Stimulated activated naive CD8-positive, alpha-beta T cell treated with anti-CD3 and anti-CD28 coated beads, Interleukin-15, amount 100 ng/mL, for 72 hours (primary cell): ENCODE measurements around the gene HMMR.
"Not testable (repeated sequence)": the region's sequence is repeated elsewhere in the genome, so short reads cannot be mapped to it uniquely, and the experiment has no call there.

Experiments
- ATAC-seq: fragments of 150-1000 bp; cut with Tn5 transposase; 2 replicates; pipeline ENCODE4 v1.10.0; 2021; ENCODE audit warnings: mild to moderate bottlenecking, moderate library complexity
- DNase-seq, 2 donors: peaks; one replicate each; pipeline ENCODE4 v3.0.0; 2021 to 2022
- H3K27ac Mint-ChIP-seq, 2 donors: one replicate each; pipeline ENCODE4 v1.8.0; 2022; ENCODE audit warnings: mild to moderate bottlenecking in 2 of 2, mixed read lengths in 2 of 2, moderate library complexity in 2 of 2
- H3K27me3 Mint-ChIP-seq: one replicate; pipeline ENCODE4 v1.8.0; 2022; ENCODE audit warnings: mixed read lengths
- H3K4me1 Mint-ChIP-seq: one replicate; pipeline ENCODE4 v1.8.0; 2022; ENCODE audit warnings: mild to moderate bottlenecking, mixed read lengths
- H3K4me3 Mint-ChIP-seq, 2 donors: one replicate each; pipeline ENCODE4 v1.8.0; 2022; ENCODE audit warnings: mild to moderate bottlenecking in 2 of 2, mixed read lengths in 2 of 2, moderate library complexity in 1 of 2
- H3K9me3 Mint-ChIP-seq, 2 donors: one replicate each; pipeline ENCODE4 v1.8.0; 2022; ENCODE audit warnings: mixed read lengths in 2 of 2

The HMMR gene

DNA sequence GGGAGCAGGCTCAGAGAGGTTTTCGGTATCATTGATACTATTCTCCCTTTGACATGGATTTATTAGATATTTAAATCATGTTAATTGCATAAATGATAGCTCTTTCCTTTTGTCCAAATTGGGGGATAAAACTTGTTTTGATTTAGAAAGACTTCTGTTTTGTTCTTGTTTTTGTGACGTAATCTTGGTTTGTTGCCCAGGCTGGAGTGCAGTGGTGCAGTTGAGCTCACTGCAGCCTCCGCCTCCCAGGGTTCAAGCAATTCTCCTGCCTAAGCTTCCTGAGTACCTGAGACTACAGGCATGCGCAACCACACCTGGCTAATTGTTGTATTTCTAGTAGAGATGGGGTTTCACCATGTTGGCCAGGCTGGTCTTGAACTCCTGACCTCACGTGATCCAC is 52.1 kb downstream of the HMMR start:
- Mint-ChIP-seq H3K27me3 (no peaks in the 10 kb centered on the region), H3K9me3 (no peaks in the 10 kb centered on the region), H3K4me3 (peak overlapping the region in 1 of 2 donors; percentile 9), H3K27ac (no peak overlapping the region), H3K4me1 (peaks cover 34% of the 10 kb centered on the region)
- no peak for DNase-seq
- ATAC-seq, result no peak

DNA sequence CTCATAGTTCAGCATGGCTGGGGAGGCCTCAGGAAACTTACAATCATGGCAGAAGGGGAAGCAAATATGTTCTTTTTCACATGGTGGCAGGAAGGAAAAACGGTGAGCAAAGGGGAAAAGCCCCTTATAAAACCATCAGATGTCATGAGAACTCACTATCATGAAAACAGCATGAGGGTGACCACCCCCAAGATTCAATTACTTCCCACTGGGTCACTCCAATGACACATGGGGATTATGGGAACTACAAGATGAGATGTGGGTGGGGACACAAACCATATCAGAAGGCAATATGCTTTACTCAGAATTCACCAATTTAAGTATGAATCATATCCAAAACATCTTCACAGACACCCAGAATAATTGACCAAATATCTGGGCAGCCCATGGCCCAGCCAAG is 64.7 kb downstream of the HMMR start:
- ATAC-seq (no peak), DNase-seq (no peak)
- Mint-ChIP-seq H3K27me3 (no peaks in the 10 kb centered on the region), H3K4me1 (peaks cover 6% of the 10 kb centered on the region), H3K9me3 (peaks cover 0 to 6% of the 10 kb centered on the region in 2 donors), H3K4me3 (no peak overlapping the region), H3K27ac (peak overlapping the region in 1 of 2 donors; percentile 70)

DNA sequence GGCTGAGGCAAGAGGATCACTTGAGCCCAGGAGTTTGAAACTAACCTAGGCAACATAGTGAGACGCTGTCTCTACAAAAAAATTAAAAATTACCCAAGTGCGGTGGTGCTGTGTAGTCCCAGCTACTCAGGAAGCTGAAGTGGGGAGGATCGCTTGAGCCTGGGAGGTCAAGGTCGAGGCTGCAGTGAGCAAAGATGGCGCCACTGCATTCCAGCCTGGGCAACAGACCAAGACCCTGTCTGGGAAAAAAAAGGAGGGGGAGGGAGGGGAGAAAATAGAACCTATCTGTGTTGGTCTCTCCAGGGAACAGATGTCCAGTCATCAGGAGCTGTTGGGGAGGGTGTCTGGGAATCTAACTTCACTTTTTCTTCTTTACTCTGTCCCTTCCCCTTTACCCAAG is 69.3 kb downstream of the HMMR start:
- Mint-ChIP-seq H3K4me3 (no peak overlapping the region), H3K9me3 (peaks cover 0 to 4% of the 10 kb centered on the region in 2 donors), H3K27me3 (peaks cover 8% of the 10 kb centered on the region), H3K4me1 (no peaks in the 10 kb centered on the region), H3K27ac (no peak overlapping the region)
- DNase-seq, result no peak
- ATAC-seq, result no peak

DNA sequence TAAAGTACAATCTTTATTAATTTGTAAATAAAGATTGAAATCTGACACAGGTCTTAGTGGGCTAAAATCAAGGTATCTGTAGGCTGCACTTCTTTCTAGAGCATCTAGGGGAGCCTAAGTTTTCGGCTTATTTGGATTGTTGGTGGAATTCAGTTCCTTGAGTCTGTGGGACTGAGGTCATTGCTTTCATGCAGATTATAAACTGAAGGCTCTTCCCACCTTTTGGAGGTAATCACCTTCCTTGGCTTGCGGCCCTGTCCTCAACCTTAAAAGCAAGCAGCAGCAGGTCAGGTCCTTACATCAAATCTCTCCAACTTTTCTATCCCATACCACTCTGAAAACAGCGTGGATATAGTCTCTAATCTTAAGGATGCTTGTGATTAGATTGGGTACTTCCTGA is 70.8 kb downstream of the HMMR start:
- no peak for DNase-seq
- H3K4me3 Mint-ChIP-seq, result no peak overlapping the region
- no peak for ATAC-seq
- no peaks in the 10 kb centered on the region for H3K9me3 Mint-ChIP-seq
- no peaks in the 10 kb centered on the region for H3K4me1 Mint-ChIP-seq
- H3K27me3 Mint-ChIP-seq, result peaks cover 8% of the 10 kb centered on the region
- H3K27ac Mint-ChIP-seq, result no peak overlapping the region

DNA sequence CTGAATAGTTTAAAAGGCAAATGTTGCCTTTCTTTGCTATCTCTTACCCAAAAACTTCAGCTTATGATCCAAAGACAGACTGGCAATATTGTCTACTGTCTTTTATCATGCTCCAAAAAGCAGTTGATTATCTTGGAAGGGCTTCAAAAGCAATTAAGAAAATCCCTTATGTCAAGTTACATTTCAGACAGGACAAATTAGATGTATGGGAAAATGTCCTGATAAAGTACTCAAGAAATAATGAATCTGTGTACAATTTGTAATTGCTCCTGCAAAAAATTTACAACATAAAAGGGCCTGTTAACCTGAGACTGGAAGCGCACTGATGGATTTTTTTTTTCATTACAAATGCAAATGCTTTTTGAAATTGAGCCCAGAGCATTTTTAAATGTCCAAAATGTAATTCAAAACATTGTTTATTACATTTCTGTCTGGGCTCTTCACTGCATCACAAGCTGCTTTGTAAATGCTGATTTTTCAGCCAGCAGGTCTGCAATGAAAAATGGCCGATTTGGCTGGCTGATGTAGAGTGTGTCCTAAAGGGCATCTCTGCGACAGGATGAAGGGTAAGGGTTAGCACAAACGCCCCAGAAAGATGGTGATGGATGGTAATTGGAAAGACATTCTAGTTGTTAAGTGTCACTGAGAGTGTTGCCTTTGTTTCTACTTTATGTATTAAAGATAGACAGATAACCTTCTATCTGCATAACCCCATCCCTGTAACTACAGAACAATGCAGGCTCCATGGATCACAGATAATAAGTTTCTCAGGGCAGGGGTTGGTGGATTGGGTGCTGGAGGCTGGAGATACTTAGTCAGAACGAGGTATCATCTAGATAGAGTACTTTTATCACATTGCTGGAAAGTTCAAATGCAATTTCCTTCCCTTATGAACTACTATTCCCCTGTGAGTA is 72.0 kb downstream of the HMMR start:
- Mint-ChIP-seq H3K9me3 (no peaks in the 10 kb centered on the region), H3K27ac (no peak overlapping the region), H3K27me3 (peaks cover 9% of the 10 kb centered on the region), H3K4me3 (no peak overlapping the region), H3K4me1 (no peaks in the 10 kb centered on the region)
- no peak for DNase-seq
- no peak for ATAC-seq

DNA sequence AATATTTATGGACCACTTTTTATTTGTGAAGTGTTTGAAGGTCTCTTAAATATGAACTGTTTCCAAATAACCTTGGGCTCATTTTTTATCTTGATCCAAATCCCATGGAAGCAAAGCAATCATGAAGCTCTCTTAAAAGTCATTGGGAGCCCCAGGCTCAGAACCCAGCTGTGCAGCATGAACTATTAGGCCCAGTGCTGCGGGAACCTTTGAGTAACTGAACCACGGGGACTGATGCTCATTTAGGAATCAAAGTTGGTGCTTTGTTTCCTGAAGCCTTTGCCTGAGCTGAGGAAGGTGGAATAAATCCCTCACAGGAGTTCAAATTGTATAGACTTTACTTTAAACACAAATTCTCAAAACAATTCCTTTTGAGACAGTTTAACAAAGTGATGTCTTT is 72.8 kb downstream of the HMMR start:
- Mint-ChIP-seq H3K4me3 (no peak overlapping the region), H3K4me1 (no peaks in the 10 kb centered on the region), H3K9me3 (no peaks in the 10 kb centered on the region), H3K27ac (no peak overlapping the region), H3K27me3 (peaks cover 16% of the 10 kb centered on the region)
- ATAC-seq (no peak), DNase-seq (no peak)

DNA sequence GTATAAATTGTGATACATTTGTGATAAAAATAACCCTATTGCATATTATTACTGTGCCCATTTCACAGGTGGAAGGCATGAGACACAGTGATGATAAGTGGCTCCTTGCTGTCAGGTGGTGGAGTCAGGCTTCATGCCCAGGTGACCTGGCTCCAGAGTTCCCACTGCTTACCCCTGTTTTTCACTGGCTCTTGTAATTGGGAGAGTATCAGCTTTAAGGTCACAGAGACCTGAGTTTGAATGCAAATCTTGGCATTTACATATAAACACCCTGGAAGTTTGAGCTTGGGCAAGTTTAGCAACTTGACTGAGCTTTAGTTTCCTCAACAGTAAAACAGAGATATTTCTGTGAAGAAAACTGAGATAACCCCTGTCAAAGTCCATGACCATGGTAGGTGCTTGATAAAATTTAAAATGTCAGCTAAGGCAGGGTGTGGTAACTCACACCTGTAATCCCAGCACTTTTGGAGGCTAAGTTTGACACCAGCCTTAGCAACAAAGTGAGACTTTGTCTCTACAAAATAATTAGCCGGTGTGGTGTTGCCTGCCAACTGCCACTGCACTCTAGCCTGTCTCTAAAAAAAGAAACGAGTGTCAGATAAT is 74.2 kb downstream of the HMMR start:
- Mint-ChIP-seq H3K9me3 (no peaks in the 10 kb centered on the region), H3K4me1 (no peaks in the 10 kb centered on the region), H3K4me3 (no peak overlapping the region), H3K27me3 (peaks cover 16% of the 10 kb centered on the region), H3K27ac (no peak overlapping the region)
- ATAC-seq (no peak), DNase-seq (no peak)

DNA sequence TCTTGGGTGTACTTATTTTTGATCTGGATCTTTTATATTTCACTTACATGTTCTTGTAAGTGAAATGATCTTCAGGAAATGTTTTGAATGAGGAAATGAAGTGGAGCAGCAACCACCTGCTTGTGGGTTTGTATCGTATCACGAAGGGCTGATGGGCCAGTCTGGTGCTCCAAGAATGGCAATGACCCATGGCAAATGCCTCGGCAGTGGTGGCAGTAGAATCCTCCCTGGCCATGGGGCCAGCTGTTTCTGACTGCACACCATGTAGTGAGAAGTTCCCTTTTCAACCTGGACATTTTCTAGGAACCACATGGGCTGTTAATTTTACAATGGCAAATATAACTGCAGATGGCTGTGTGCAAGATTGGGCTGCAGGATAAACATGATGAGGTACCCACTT is 74.9 kb downstream of the HMMR start:
- H3K27ac Mint-ChIP-seq, result no peak overlapping the region
- ATAC-seq, result no peak
- no peak for DNase-seq
- H3K4me1 Mint-ChIP-seq, result no peaks in the 10 kb centered on the region
- H3K9me3 Mint-ChIP-seq, result no peaks in the 10 kb centered on the region
- H3K4me3 Mint-ChIP-seq, result no peak overlapping the region
- peaks cover 16% of the 10 kb centered on the region for H3K27me3 Mint-ChIP-seq

DNA sequence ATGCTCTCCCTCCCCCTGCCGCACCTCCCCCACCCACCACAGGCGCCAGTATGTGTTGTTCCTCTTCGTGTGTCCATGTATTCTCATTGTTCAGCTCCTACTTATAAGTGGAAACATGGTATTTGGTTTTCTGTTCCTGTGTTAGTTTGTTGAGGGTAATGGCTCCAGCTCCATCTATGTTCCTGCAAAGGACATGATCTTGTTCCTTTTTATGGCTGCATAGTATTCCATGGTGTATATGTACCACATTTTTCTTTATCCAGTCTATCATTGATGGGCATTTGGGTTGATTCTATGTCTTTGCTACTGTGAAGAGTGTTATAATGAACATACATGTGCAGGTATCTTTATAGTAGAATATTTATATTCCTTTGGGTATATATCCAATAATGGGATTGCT is 76.0 kb downstream of the HMMR start:
- DNase-seq, ATAC-seq, H3K4me1 Mint-ChIP-seq: not testable (repeated sequence)

DNA sequence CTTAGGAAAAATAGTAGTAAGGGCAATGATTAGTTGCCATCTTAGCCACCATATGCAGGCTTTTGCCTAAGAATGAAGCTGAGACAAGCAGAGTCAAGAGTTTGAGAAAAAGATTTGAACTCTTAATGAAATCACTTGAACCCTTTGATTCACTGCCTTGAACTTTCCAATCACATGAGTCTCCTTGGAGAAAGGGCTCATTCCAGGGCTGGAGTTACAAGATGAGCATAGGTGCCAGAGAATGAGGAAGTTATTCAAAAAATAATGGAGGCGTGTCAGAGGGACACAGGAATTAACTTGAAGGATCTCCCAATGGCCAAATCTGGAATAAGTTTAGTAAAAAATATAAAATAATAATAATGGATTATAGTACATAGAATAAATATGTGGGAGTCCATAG is 80.3 kb downstream of the HMMR start:
- DNase-seq, result no peak
- H3K27me3 Mint-ChIP-seq, result peaks cover 8% of the 10 kb centered on the region

More for the DNA sequence above, 76.0 kb downstream of the HMMR start:
- H3K27ac Mint-ChIP-seq, H3K4me3 Mint-ChIP-seq, H3K9me3 Mint-ChIP-seq: not testable (repeated sequence)
- peaks cover 16% of the 10 kb centered on the region for H3K27me3 Mint-ChIP-seq

More for the DNA sequence above, 80.3 kb downstream of the HMMR start:
- H3K9me3 Mint-ChIP-seq, result no peaks in the 10 kb centered on the region
- H3K4me3 Mint-ChIP-seq, result no peak overlapping the region
- H3K4me1 Mint-ChIP-seq, result no peaks in the 10 kb centered on the region
- ATAC-seq, result no peak
- no peak overlapping the region for H3K27ac Mint-ChIP-seq
